Activated T-helper 1 cell treated with anti-CD3 and anti-CD28 coated beads, Interleukin-2, amount 50 U/mL, for 16 hours (primary cell): ENCODE data around the gene SUV39H1.
"Not testable (repeated sequence)": the region's sequence is repeated elsewhere in the genome, so short reads cannot be mapped to it uniquely, and the experiment has no call there.

Experiments used
- DNase-seq, 2 donors: peaks; one replicate each; pipeline ENCODE4 v3.0.0-alpha.2; 2020; ENCODE audit warnings: low read depth in 1 of 2, low spot score in 1 of 2

The SUV39H1 gene, protein sequence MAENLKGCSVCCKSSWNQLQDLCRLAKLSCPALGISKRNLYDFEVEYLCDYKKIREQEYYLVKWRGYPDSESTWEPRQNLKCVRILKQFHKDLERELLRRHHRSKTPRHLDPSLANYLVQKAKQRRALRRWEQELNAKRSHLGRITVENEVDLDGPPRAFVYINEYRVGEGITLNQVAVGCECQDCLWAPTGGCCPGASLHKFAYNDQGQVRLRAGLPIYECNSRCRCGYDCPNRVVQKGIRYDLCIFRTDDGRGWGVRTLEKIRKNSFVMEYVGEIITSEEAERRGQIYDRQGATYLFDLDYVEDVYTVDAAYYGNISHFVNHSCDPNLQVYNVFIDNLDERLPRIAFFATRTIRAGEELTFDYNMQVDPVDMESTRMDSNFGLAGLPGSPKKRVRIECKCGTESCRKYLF

DNA sequence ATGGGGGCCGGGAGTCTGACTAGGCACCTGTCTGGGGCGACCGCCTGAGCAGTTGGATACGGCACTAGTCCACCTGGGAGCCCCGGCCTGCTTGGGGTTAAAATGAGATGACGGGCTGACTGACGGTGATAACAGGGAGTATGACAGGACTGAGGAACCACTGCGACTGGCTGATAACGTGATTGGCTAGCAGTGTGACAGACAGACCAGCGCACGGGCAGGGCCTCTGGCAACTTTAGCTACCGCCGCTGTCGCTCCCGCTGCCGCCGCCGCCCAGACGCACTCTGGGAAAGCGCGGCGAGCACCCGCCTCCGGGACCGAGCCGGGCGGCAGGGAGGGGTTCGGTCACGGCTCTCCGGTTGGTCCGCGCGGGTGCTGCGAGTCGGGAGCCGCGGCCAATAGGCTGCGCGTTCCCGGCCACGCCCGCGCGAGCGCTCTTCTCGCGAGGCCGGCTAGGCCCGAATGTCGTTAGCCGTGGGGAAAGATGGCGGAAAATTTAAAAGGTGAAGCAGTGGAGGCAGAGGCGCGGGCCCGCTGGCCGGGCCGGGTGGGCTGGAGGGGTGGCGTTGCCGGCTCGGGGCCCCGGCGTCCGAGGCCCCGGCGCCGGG, at the start of gene SUV39H1:
Gene SUV39H1 (plus strand): TSS at position 434 of the 608 bp plus-strand sequence. CDS start 51 bp downstream, at position 485.
- peak; percentile 54 to 77 for DNase-seq

DNA sequence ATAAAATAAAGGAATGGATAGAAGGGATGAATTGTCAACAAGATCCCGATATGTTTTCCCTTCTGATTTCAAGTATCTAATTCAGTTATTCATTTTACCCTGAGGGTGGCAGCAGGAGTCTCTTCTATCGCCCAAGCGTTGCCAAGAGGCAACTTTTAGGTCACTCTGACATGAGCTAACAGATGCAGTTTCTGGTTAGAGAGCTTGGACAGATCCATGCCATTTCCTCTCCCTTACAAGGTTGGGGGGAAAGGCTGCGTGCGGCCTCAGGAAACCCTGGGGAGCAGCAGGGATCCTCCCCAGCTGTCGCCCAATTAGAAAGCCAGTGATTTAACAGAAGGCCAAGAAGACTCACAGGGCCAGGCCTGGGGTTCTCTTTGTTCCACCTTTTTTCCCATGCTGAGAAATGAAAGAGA, 48.2 kb upstream of the SUV39H1 start:
- no peak for DNase-seq

DNA sequence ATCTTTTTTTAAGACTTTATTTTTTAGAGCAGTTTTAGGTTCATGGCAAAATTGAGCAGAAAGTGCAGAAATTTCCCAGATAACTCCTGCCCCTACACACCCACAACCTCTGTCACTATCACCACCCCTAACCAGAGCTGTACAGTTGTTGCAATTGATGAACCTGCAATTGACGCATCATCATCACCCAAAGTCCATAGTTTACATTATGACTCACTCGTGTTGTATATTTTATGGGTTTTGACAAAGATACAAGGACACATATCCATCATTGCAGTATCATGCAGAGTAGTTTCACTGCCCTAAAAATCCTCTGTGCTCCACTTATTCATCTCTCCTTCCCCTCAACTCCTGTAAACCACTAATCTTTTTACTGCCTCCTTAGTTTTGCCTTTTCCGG, 47.4 kb upstream of the SUV39H1 start:
- no peak for DNase-seq

DNA sequence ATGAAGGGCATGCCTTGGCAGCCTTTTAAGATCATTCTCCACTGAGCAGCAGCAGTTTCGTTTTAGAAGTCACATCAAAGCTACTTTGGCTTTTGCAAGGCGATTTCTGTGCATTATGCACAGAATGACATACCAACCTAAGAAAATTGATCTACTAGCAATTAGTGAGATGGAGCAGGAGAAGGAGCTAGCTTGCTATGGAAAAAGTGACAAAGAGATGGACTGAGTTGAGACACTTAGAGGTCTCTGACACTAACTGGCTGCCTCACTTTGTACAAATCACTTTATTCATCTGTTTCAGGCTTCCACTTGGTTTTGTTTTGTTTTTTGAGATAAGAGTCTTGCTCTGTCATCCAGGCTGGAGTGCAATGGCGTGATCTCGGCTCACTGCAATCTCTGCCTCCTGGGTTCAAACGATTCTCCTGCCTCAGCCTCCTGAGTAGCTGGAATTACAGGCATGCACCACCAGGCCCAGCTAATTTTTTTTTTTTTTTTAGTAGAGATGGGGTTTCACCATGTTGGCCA, 44.4 kb upstream of the SUV39H1 start:
- DNase-seq = not testable (repeated sequence)

DNA sequence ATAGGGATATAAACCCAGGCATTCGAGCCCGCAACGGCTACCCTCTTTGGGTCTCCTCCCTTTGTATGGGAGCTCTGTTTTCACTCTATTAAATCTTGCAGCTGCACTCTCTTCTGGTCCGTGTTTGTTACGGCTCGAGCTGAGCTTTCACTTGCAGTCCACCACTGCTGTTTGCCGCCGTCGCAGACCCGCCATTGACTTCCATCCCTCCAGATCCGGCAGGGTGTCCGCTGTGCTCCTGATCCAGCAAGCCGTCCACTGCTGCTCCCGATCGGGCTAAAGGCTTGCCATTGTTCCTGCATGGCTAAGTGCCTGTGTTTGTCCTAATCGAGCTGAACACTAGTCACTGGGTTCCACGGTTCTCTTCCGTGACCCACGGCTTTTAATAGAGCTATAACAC, 41.8 kb upstream of the SUV39H1 start:
- not testable (repeated sequence) for DNase-seq

DNA sequence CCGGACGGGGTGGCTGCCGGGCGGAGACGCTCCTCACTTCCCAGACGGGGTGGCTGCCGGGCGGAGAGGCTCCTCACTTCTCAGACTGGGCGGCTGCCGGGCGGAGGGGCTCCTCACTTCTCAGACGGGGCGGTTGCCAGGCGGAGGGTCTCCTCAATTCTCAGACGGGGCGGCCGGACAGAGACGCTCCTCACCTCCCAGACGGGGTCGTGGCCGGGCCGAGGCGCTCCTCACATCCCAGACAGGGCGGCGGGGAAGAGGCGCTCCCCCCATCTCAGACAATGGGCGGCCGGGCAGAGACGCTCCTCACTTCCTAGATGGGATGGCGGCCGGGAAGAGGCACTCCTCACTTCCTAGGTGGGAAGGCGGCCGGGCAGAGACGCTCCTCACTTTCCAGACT, 36.8 kb upstream of the SUV39H1 start:
- not testable (repeated sequence) for DNase-seq

DNA sequence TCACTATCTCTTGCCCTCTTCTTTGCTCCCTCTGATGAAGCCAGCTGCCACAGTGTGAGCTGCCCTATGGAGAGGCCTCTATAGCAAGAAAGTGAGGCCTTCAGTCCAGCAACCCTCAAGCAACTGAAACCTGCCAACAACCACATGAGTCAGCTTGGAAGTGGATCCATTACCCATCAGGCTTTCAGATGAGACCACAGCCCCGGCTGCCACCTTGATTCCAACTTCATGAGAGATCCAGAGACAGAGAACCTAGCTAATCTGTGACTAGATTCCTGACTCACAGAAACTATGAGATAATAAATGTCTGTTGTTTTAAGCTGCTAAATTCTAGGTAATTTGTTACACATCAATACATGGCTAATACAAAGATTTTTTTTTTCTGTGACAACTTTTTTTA, 33.3 kb upstream of the SUV39H1 start:
- no peak for DNase-seq

DNA sequence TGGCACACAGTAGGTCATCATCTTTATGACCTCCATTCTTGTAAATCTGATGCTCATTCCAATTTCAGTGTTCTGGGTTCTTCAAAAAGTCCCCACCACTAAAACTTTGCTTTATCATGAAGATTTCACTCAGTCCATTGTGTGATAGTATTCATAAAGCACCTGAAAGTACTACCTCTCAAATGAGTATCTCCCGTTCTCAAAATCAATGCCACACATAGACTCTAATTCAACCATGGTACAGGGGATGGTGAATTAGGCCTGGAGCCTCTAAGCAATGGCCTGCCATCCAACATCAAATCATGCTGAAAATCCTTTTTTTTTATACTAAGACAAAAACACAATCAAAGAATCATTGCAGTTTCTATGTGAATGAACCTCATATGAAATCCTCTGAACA, 32.4 kb upstream of the SUV39H1 start:
- DNase-seq = no peak

DNA sequence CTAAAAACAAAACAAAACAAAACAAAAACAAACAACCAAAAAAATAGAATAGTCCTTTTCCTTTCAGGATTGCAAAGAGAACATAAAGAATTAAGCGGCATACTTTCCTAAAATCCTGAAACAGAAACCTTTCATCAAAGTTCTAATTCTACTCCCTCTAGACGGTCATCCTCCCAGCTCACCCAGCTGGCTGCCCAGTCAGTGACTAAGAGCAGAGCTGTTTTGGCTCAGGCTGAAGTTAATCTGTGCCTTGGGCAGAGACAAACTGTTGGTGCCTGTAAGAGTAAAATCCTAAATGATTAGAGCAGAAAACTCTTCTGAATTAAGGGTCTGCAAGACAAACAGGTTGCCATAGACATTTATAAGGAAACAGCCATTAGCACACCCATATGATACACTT, 30.5 kb upstream of the SUV39H1 start:
- no peak for DNase-seq

DNA sequence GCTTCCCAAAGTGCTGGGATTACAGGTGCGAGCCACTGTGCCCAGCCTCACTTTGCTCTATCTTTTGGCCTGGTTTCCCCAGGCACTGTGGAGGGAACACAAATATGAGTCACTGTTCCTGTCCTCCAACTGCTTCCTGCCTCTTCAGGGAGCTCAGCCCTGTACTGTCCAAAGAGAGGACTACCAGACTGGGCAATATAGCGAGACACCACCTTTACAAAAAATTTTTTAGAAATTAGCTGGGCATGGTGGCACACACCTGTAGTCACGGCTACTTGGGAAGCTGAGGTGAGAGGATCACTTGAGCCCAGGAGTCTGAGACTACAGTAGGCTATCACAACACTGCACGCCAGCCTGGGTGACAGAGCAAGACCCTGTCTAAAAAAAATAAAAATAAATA, 29.9 kb upstream of the SUV39H1 start:
- DNase-seq = no peak

DNA sequence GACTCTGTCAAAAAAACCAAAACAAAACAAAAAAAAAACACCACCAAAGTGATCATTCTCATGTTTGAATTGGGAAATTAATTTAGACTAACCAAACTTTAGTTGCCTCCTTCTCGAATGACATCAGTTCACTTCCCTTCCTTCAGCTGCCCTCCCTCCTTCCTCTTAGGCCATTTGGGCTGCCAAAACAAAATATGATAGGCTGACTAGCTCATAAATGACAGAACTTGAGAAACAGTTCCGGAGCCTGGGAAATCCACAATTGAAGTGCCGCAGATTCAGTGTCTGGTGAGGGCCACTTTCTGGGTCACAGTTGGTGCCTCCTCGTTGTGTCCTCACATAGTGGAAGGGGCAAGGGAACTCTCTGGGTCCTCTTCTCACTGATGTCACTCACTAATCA, 29.0 kb upstream of the SUV39H1 start:
- DNase-seq = no peak

DNA sequence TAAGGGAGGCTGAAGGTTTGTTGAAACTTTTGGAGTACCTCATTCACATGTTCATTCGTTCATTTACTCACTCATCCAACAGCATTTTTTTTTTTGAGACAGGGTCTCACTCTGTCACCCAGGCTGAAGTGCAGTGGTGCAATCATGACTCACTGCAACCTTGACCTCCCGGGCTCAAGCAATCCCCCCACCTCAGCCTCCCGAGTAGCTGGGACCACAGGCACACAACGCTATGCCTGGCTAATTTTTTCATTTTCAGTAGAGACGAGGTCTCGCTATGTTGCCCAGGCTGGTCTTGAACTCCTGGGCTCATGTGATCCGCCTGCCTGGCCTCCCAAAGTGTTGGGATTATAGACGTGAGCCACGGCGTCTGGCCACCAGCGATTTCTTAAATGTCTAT, 28.3 kb upstream of the SUV39H1 start:
- not testable (repeated sequence) for DNase-seq

DNA sequence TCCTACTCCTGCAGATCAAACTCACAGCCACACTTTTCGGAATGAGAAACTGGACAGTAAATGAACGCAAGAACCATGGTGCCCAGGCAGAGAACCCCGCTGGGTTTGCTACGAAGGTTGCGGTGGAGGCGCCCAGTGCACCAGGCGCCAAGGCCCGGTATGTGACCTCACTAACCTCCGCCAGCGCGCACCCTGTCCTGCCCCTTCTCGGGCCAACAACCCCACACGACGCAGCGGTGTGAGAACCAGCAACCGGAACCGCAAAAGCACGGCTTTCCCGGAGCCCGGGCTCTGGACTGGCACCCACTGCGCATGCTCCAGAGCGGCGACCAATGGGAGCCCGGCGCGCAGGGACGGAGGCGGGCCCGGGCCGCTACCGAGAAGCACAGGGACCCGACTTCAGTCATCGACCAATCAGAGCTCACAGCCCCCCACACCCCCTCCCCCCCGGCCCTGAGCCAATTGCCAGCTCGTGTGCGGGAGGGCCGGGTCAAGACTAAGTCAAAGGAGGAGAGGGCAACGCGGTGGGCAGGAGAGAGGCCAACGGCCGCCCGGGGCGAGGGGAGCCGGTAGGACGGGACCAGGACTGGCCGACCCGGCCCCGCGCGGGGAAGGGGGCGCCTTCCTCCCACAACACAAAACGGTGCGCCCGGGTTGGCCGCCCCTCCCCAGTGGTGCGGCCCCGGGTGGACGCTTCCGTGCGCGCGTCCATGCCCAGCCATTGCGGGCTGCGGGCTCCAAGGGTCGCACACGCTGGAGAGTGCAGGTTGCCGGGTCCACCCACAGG, 20.2 kb upstream of the SUV39H1 start:
- DNase-seq = peak; percentile 64 to 81

DNA sequence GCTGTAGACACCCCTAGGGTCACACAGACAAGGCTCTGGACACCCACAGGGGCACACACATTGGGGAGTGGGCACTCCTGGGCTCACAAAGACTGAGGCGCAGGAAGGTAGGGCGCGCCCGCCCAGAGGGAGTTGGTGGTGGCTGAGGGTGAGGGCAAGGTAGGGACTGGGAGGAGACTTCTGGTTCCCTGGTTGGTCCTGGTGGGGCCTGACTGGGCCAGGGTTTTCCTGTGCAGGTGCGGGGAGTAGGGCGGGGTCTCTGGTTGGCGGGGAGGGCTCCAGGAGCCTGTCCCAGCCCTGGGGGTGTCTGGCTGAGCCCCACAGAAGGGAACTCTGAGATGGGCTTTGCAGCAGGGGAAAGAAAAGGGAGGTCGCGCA, 19.7 kb upstream of the SUV39H1 start:
- DNase-seq = no peak

DNA sequence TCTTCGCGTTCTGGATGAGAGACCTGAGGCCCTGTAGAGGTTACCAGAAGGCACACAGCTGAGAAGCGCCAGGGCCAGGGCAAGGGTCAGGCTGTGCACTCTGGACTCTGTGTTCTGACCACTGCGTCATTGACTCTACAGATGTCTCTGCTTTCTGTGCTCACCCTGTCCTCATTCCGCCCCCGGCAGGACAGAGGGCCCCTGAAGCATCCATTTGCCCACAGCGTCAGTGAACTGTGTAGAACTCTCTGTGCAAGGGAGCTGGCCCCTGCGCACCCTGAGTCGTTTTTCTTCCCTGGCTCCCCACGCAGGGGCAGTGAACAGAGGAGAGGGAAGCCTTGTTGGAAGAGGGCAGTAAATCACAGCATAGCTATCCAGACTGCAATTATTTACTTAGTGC, 19.0 kb upstream of the SUV39H1 start:
- DNase-seq = no peak

DNA sequence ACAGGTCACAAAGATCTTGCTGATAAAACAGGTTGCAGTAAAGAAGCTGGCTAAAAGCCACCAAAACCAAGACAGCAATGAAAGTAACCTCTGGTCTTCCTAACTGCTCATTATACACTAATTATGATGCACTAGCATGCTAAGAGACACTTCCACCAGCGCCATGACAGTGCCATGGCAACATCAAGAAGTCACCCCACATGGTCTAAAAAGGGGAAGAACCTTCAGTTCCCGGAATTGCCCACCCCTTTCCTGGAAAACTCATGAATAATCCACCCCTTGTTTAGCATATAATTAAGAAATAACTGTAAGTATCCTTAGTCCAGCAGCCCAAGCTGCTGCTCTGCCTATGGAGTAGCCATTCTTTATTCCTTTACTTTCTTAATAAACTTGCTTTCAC, 16.1 kb upstream of the SUV39H1 start:
- not testable (repeated sequence) for DNase-seq

DNA sequence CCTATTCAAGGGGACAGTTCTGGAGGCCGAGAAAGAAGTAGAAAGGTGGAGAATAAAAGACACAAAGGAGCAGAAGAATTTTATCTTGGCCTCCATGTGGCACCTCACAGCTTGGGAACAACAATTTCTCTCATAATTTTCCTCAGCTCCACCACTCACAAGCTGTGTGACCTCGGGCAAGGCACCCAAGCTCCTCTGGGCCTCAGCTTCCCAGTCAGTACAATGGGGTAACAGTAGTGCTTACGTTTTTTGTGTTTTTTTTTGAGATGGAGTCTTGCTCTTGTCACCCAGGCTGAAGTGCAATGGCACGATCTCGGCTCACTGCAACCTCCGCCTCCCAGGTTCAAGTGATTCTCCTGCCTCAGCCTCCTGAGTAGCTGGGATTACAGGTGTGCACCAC, 15.6 kb upstream of the SUV39H1 start:
- DNase-seq = not testable (repeated sequence)

DNA sequence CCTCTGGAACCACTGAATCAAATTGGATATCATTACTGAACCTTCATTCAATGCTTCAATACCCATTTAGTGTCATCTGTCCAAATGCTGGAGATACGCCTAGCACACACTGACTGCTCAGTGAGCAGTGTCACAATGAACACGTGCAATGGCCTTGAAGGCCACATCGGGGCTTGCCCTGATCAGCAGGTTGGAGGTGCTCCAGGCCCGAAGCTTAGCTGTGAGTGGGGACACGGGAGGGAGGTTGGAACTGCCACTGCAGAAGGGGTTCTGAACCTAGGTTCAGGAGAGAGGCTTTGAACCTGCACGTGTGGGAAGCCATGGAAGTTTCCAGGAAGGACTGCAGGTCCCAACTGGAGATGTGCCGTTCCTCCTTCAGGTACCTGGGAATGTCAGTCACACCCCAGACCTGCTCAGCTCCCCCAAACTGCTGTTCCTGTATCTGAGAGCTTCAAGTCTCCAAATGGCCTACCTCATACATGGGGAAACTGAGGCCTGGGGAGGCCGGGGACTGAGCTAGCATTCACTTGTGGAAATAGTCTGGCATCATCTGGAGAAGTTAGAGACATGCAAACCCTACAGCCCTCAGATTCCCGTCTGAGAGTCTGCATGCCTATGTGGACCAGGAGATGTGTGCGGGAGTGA, 14.9 kb upstream of the SUV39H1 start:
- no peak for DNase-seq

DNA sequence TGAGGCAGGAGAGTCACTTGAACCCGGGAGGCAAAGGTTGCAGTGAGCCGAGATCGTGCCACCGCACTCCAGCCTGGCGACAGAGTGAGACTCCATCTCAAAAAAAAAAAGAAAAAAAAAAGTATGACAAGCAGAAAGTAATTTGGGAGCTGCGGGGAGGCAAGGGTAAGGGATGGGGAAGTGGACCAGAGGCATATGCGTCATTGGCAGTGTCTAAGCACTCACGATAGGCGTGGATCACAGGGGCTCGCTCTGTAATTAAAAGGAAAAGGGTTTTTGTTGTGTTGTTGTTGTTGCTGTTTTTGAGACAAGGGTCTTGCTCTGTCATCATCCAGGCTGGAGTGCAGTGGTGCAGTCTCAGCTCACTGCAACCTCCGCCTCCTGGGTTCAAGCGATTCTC, 13.7 kb upstream of the SUV39H1 start:
- not testable (repeated sequence) for DNase-seq

DNA sequence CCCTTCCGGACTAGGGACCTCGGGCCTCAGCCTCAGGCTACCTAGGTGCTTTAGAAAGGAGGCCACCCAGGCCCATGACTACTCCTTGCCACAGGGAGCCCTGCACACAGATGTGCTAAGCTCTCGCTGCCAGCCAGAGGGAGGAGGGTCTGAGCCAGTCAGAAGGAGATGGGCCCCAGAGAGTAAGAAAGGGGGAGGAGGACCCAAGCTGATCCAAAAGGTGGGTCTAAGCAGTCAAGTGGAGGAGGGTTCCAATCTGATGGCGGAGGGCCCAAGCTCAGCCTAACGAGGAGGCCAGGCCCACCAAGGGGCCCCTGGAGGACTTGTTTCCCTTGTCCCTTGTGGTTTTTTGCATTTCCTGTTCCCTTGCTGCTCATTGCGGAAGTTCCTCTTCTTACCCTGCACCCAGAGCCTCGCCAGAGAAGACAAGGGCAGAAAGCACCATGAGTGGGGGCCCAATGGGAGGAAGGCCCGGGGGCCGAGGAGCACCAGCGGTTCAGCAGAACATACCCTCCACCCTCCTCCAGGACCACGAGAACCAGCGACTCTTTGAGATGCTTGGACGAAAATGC, 13.0 kb upstream of the SUV39H1 start, which contains the start of gene WAS:
Gene WAS (plus strand): TSS at position 389 of the 572 bp plus-strand sequence. CDS start 55 bp downstream, at position 444.
- no peak for DNase-seq

DNA sequence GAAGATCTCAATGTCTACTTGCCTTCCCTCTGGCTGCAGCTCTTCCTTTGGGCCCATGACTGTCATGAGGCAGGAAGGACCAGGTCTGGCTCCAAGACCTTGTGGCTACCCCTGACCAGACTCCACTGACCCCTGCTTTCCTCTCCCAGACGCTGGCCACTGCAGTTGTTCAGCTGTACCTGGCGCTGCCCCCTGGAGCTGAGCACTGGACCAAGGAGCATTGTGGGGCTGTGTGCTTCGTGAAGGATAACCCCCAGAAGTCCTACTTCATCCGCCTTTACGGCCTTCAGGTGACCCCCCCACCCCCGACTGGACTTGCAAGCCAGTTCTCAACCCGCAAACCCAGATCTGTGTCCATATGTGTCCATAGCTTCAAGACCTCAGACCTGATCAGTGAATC, 12.4 kb upstream of the SUV39H1 start:
- DNase-seq = no peak
